Effector memory CD4-positive, alpha-beta T cell (primary cell): ENCODE data around the gene AP2A2.

ENCODE experiments used
- DNase-seq, 3 donors: peaks; one replicate each; pipeline ENCODE4 v3.0.0-alpha.2; 2020
- H3K27ac ChIP-seq: 2 replicates; pipeline ENCODE4 v1.7.0; 2013; ENCODE audit warnings: mild to moderate bottlenecking, low read length, moderate library complexity; ENCODE audit not compliant: insufficient read depth, poor library complexity, severe bottlenecking
- H3K27me3 ChIP-seq: replicated peaks from 2 replicates; pipeline ENCODE4 v1.7.0; 2013; ENCODE audit warnings: mild to moderate bottlenecking, low read length; ENCODE audit not compliant: insufficient read depth, control insufficient read depth, poor library complexity, severe bottlenecking
- H3K36me3 ChIP-seq: 2 replicates; pipeline ENCODE4 v1.7.0; 2013; ENCODE audit warnings: mild to moderate bottlenecking, low read length, moderate library complexity; ENCODE audit not compliant: control insufficient read depth, insufficient read depth
- H3K4me1 ChIP-seq: 2 replicates; pipeline ENCODE4 v1.7.0; 2013; ENCODE audit warnings: low read length, mild to moderate bottlenecking; ENCODE audit not compliant: control insufficient read depth, insufficient read depth, poor library complexity, severe bottlenecking
- H3K4me3 ChIP-seq: 2 replicates; pipeline ENCODE4 v1.7.0; 2013; ENCODE audit warnings: low read length, low read depth, mild to moderate bottlenecking; ENCODE audit not compliant: insufficient read depth, poor library complexity, severe bottlenecking
- H3K9me3 ChIP-seq: 2 replicates; pipeline ENCODE4 v1.7.0; 2013; ENCODE audit warnings: mild to moderate bottlenecking, low read length, moderate library complexity; ENCODE audit not compliant: control insufficient read depth

AP2A2 gene

DNA sequence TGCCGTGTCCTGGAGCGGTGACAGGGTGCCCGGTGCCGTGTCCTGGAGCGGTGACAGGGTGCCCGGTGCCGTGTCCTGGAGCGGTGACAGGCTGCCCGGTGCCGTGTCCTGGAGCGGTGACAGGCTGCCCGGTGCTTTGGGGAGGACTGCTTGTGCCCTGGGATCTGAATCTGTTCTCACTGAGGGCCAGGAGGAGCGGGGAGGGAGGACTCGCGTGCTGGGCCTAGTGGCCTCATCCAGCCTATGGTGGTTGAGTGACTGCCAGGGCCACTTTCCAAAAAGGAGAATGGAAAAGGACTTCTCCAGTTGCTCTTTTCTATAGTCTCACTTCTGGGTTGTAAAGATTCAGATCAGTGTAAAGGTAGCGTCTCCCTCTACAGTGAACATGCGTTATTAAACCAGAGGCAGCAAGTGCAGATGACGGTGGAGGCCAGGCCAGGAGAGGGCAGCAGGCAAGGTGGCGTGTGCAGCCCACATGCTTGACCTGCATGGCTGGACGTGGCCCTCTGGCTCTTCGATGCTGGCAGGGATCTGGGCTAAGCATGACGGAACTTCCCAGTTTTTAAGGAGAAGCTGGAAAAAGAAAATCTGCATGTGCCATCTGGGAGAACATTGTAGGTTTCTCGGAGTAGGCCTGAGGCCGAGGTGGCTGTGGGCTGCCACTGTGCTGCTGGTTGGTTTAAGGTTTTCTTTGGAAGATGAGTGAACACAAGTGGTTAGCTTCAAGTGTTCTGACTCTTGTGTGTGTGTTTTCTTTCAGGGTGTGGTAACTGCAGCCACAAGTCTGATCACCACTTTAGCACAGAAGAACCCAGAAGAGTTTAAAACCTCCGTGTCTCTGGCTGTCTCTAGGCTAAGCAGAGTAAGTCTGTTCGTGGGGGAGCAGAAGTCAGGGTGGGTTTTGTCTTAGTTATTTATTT is 55.0 kb downstream of the AP2A2 start:
- Histone ChIP-seq H3K27me3 (no peaks in the 10 kb centered on the region), H3K4me3 (no peak overlapping the region), H3K4me1 (no peaks in the 10 kb centered on the region), H3K36me3 (peaks cover 57% of the 10 kb centered on the region), H3K9me3 (no peaks in the 10 kb centered on the region), H3K27ac (no peak overlapping the region)
- no peak for DNase-seq

DNA sequence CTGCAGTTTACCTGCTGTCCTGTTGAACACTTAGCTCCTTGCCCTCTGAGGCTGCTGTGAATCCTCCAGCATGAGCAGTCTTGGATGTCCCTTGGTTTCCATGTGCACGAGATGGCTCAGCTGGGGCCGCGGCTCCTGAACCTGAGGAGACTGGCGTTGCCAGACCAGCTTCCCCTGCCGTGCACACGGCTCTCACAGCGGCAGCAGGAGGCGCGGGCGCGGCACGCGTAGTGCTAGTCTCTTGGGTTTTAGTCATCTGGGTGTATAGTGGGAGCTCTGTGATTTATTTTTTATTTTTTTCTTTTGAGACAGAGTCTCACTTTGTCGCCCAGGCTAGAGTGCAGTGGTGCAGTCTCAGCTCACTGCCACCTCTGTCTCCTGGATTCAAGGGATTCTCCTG is 56.1 kb downstream of the AP2A2 start:
- Histone ChIP-seq H3K4me1 (no peaks in the 10 kb centered on the region), H3K27ac (no peak overlapping the region), H3K4me3 (no peak overlapping the region), H3K27me3 (no peaks in the 10 kb centered on the region), H3K36me3 (peaks cover 63% of the 10 kb centered on the region), H3K9me3 (no peaks in the 10 kb centered on the region)
- no peak for DNase-seq

DNA sequence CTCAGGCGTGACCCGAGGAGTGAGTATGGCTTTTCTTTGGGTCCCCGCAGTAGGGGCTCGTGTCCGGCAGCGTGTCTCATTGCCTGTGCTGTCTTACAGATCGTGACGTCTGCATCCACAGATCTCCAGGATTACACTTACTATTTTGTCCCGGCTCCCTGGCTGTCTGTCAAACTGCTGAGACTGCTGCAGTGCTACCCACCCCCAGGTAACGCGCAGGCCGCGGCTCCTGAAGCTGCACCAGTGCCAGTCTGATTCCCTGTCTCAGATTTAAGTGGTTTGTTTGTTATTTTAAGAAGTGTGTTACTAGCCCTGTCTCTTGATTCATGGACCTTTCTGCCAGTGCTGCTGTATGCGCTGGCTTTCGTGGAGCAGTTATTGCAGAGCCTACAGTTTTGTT is 58.9 kb downstream of the AP2A2 start:
- H3K4me1 ChIP-seq = no peaks in the 10 kb centered on the region
- peaks cover 58% of the 10 kb centered on the region for H3K36me3 ChIP-seq

GRCh38 chr11:985406-985805 is 59.7 kb downstream of the AP2A2 start:
- DNase-seq = no peak
- Histone ChIP-seq H3K27me3 (no peaks in the 10 kb centered on the region), H3K9me3 (no peaks in the 10 kb centered on the region), H3K36me3 (peaks cover 64% of the 10 kb centered on the region), H3K4me3 (no peak overlapping the region), H3K27ac (no peak overlapping the region), H3K4me1 (no peaks in the 10 kb centered on the region)

More for the DNA sequence above, 58.9 kb downstream of the AP2A2 start:
- no peak overlapping the region for H3K4me3 ChIP-seq
- H3K27ac ChIP-seq = no peak overlapping the region
- no peaks in the 10 kb centered on the region for H3K27me3 ChIP-seq
- no peaks in the 10 kb centered on the region for H3K9me3 ChIP-seq
- DNase-seq = no peak

DNA sequence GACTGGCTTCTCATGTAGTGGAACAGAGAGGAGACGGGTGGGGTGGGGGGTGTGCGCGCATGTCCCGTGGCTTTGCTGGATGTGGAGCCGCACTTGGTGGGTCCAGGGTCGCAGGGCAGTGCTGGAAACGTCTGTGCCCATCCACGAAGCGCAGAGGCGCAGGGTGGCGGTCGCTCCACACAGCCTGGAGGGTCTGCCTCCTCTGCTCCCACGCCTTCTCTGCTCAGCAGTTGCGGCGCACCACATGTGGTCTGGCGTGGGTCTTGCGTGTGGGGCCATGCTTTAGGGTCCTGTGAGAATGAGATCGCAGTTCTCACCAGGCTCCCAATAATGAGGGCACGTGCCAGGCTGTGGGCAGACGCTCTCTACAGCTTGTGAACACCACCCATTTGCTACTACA is 60.2 kb downstream of the AP2A2 start:
- Histone ChIP-seq H3K4me1 (no peaks in the 10 kb centered on the region), H3K27me3 (no peaks in the 10 kb centered on the region), H3K9me3 (no peaks in the 10 kb centered on the region), H3K4me3 (no peak overlapping the region), H3K27ac (no peak overlapping the region), H3K36me3 (peaks cover 65% of the 10 kb centered on the region)
- no peak for DNase-seq

- Histone ChIP-seq H3K4me1 (no peaks in the 10 kb centered on the region), H3K27ac (no peak overlapping the region), H3K9me3 (no peaks in the 10 kb centered on the region), H3K27me3 (no peaks in the 10 kb centered on the region), H3K36me3 (peaks cover 64% of the 10 kb centered on the region), H3K4me3 (no peak overlapping the region)
- no peak for DNase-seq
Observed at GRCh38 chr11:986270-986951, 60.7 kb downstream of the AP2A2 start.

GRCh38 chr11:986952-987305 is 61.3 kb downstream of the AP2A2 start:
- Histone ChIP-seq H3K27me3 (no peaks in the 10 kb centered on the region), H3K4me1 (no peaks in the 10 kb centered on the region), H3K36me3 (peaks cover 66% of the 10 kb centered on the region), H3K27ac (no peak overlapping the region), H3K4me3 (no peak overlapping the region), H3K9me3 (no peaks in the 10 kb centered on the region)
- DNase-seq = no peak

GRCh38 chr11:987671-988070 is 62.0 kb downstream of the AP2A2 start:
- Histone ChIP-seq H3K36me3 (peaks cover 74% of the 10 kb centered on the region), H3K4me1 (no peaks in the 10 kb centered on the region)

GRCh38 chr11:990101-990500 is 64.4 kb downstream of the AP2A2 start:
- Histone ChIP-seq H3K36me3 (peaks cover 78% of the 10 kb centered on the region), H3K4me3 (no peak overlapping the region)

More at GRCh38 chr11:987671-988070, 62.0 kb downstream of the AP2A2 start:
- no peak for DNase-seq
- H3K4me3 ChIP-seq = no peak overlapping the region
- H3K27me3 ChIP-seq = no peaks in the 10 kb centered on the region
- no peak overlapping the region for H3K27ac ChIP-seq
- no peaks in the 10 kb centered on the region for H3K9me3 ChIP-seq

DNA sequence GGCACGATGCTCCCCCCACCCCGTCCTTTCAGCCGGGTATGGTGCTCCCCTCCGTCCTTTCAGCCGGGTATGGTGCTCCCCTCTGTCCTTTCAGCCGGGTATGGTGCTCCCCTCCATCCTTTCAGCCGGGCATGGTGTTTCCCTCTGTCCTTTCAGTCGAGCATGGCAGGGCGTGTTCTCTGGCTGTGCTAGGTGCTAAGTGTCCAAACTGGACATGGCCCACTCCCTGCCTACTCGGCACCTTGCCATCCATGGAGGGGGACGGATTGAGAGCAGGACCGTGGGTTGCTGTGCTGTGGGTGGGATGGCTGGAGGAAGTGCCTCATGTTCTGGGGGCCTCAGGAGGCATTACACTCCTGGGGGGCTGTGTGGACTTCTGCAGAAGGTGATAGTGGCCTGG is 65.4 kb downstream of the AP2A2 start:
- no peak for DNase-seq
- Histone ChIP-seq H3K36me3 (peaks cover 74% of the 10 kb centered on the region), H3K27me3 (no peaks in the 10 kb centered on the region), H3K9me3 (no peaks in the 10 kb centered on the region), H3K4me1 (no peaks in the 10 kb centered on the region), H3K27ac (no peak overlapping the region), H3K4me3 (no peak overlapping the region)

More at GRCh38 chr11:990101-990500, 64.4 kb downstream of the AP2A2 start:
- Histone ChIP-seq H3K4me1 (no peaks in the 10 kb centered on the region), H3K27me3 (no peaks in the 10 kb centered on the region), H3K27ac (no peak overlapping the region), H3K9me3 (no peaks in the 10 kb centered on the region)
- DNase-seq = no peak
